ENCODE measurements around the gene SUMF2.
"Not testable (repeated sequence)": the region's sequence is repeated elsewhere in the genome, so short reads cannot be mapped to it uniquely, and the experiment has no call there.

The SUMF2 gene

DNA sequence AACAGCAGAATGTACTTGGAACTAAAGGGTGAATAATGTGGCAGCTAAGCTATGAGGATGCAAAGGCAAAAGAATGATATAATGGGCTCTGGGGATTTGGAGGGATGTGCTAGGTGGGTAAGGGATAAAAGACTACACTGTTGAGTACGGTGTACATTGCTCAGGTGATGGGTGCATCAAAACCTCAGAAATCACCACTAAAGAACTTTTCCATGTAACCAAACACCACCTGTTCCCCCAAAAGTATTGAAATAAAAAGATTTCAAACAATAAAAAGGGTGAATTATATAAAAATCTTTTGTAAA is 43.8 kb downstream of the SUMF2 start:
- no peak for DNase-seq

- DNase-seq: no peak
Observed at GRCh38 chr7:56110611-56111010, 46.5 kb downstream of the SUMF2 start.

GRCh38 chr7:56112244-56112643 is 48.2 kb downstream of the SUMF2 start:
- DNase-seq: not testable (repeated sequence)

- no peak for DNase-seq
Observed at GRCh38 chr7:56115852-56116538, 51.9 kb downstream of the SUMF2 start, which contains the start of gene NUPR2. Gene NUPR2, minus strand, starts transcription at chr7:56116417. Its CDS starts 103 bp downstream, at chr7:56116314.

DNA sequence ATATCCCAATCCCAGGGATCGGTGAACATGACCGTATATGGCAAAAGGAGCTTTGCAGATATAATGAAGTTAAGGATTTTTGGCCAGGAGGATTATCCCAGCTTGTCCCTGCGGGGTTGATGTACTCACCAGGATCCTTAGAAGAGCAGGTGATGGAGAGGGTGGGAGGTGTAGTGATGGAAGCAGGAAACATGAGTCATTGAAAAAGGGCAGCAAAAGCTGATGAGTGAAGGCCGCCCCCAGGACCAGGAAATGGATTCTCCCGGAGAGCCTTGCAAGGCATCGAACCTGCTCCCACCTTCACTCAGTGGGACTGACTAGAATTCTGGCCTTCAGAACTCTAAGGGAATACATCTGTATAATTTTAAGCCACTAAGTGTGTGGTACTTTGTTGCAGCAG is 57.4 kb downstream of the SUMF2 start:
- DNase-seq: no peak

GRCh38 chr7:56124981-56125380 is 60.9 kb downstream of the SUMF2 start:
- DNase-seq: no peak

- no peak for DNase-seq
Observed at GRCh38 chr7:56125831-56126230, 61.7 kb downstream of the SUMF2 start.

GRCh38 chr7:56127241-56127975 is 63.3 kb downstream of the SUMF2 start:
- DNase-seq: no peak

Measured in activated T-cell treated with anti-CD3 and anti-CD28 coated beads for 4 hours (primary cell).